RKO (cell line): ENCODE data around the gene TMEM273.

Experiments used
- DNase-seq: peaks from one replicate; pipeline ENCODE4 v3.0.0-alpha.2; 2016; ENCODE audit warnings: low spot score

Gene TMEM273

GRCh38 chr10:49176310-49177268, 11.6 kb downstream of the TMEM273 start:
- no peak for DNase-seq

DNA sequence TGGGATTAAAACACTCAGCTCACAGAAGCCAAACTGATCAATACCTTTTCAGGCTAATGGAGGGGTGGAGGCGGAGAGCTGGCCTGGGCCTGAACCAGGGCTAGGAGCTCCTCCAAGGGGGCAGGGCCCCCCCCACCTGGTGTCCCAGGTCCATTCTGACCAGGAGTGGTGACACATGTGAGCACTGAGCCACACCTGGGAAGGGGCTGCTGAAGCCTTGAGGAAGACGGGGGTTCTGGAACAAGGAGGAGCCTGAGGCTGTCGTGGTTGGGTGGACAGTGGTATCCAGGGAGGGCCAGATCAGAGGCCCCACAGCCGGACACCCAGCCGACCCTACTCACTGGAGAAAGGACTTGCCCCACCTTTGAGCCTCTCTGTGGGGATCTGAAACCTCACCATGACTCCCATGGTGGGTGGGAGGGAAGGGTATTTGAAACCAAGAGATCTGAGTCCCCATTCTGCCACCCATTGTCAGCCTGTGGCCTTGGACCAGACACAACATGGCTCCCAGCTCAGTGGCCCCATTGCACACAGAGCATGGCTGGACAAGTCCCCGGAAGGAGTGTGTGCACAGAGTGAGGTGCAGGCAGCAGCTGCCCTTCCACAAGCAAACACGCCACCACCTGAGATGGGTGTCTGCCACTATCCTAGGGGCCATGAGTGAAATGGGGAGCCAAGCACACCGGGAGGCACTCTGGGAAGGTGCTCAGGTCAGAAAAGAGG, 12.4 kb downstream of the TMEM273 start:
- DNase-seq = no peak

DNA sequence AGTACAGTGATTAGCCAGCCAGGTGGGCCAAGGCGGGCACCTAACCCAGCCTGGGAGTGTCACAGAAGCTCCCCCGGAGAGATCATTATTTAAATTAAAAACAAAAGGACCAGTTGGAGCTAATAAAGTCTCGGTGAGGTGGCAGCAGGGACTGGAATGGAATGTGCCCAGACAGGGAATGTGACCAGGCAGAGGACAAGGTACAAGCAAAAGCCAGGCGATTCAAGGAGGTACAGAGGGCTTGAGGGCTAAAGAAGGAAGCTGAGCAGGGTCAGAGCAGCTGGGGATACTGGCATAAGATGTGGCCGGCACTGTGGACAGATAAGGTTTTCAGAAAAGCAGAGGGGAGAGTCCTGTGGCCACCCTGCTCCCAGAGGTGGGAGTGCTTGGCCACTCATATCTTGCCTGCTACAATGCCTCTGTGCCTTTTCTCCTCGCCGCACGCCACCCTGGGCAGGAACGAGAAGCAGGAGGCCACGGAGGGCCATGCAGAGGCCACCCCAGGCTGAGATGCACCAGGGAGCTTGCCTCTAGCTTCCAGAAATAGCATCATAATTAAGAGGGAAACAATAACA, 13.2 kb downstream of the TMEM273 start:
- DNase-seq = no peak

GRCh38 chr10:49174261-49174925, 13.8 kb downstream of the TMEM273 start:
- DNase-seq = no peak

DNA sequence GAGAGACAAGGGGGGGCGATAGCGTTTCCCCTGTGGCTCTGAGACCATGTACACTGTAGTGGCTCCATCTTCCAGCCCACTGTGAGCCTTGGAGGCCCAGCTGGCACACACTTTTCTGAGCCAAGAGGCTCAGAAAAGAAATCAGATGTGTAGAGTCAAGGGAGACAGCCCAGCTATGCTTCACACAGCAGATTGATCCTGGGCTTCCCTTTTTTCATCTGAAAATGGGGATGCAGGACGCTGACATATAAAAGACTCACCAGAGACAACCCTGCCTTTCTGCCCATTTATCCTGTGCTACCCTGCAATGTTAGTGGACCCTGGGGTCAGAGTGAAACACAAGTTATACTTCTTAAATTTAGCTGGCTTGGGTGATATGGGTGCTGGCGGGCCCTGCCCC, 14.3 kb downstream of the TMEM273 start:
- DNase-seq = no peak

GRCh38 chr10:49173201-49173772, 14.9 kb downstream of the TMEM273 start:
- no peak for DNase-seq

GRCh38 chr10:49172777-49173132, 15.4 kb downstream of the TMEM273 start:
- DNase-seq = no peak

- no peak for DNase-seq
Observed at GRCh38 chr10:49172061-49172776, 16.0 kb downstream of the TMEM273 start.

GRCh38 chr10:49171326-49172060, 16.7 kb downstream of the TMEM273 start:
- DNase-seq = no peak

- DNase-seq = no peak
Observed at GRCh38 chr10:49170632-49171325, 17.4 kb downstream of the TMEM273 start.

- DNase-seq = no peak
Observed at GRCh38 chr10:49169776-49170175, 18.4 kb downstream of the TMEM273 start.

DNA sequence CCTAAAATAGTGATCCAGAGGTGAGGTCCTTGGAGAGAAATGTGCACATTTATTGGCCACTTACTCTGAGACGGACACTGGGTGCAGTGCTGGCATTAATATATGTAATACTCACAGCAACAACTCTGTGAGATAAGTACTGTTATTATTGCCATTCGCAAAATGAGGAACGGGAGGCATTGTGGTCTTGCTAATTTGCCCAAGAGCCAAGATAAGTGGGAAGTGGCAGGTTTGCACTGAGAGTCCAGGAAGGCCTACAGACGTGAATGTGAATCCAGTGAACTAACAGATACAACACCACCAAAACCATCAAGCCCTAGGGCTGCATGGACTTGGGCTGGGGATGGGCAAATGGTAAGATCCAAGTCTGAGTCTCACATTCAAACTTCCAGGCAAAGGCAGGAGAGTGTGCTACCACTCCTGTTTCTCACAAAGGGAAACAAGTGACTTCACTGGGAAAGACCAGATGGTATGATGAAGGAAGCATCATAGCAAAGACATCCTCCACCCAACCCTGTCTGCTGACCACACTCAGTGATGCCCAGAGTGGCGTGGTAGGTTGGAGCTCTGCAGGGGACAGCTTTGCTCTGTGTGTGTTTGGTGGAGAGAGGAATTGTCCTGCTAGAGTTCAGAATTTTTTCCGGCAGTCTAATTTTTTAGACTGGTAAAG, 19.2 kb downstream of the TMEM273 start:
- no peak for DNase-seq

- DNase-seq = no peak
Observed at GRCh38 chr10:49168171-49168540, 20.0 kb downstream of the TMEM273 start.

GRCh38 chr10:49167425-49168170, 20.6 kb downstream of the TMEM273 start:
- no peak for DNase-seq

GRCh38 chr10:49166484-49167400, 21.4 kb downstream of the TMEM273 start:
- DNase-seq = no peak

DNA sequence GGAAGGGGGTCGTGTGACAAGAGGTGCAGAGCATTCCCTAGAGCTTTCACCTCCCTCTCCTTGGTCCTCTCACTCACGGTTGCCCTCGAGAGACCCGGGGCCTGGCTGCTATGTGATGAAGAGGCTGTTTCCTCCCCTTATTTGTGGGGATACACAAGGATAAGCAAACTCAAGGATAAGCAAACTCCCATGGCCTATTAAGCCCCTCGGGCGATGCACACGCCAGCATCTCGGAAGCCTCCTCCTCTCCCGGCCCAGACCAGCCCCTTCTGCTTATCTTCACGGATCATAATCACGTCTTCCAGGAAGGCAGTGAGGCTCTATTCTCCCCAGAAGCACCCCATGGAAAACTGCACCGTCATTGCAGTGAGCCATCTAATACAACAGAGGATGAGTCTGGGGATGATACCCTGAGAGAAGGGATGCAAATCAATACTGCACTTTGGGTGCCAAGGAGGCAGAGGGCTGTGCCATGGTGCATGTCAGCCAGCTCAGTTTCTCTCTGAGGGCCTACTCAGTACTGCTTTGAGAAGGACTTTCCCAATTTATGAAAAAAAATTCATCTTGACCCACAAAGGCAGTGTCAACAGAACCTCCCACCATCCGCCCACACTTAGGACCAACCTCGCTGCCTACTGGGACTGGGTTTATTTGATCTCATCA, 22.2 kb downstream of the TMEM273 start:
- DNase-seq = no peak

- no peak for DNase-seq
Observed at GRCh38 chr10:49165259-49165658, 22.9 kb downstream of the TMEM273 start.
